ENCODE measurements around the gene RNF151.

- TF ChIP-seq CTCF (IDR thresholded peaks at IDR 0.05) (no peak), POLR2A (IDR thresholded peaks at IDR 0.05) (no peak)
These were observed 42.6 kb upstream of the RNF151 start for GRCh38 chr16:1924095-1924494.

Measured in heart left ventricle (tissue), 13 donors.